Measurements from ENCODE around the gene ZNF729. TPM values are rescaled to one million over a fixed set of nuclear protein-coding genes. Genes with fewer than 3 reads are reported as not detected.
"Not testable (repeated sequence)": the region's sequence is repeated elsewhere in the genome, so short reads cannot be mapped to it uniquely, and the experiment has no call there.

ZNF729 gene
- not detected for total RNA-seq
- not detected for polyA plus RNA-seq

DNA sequence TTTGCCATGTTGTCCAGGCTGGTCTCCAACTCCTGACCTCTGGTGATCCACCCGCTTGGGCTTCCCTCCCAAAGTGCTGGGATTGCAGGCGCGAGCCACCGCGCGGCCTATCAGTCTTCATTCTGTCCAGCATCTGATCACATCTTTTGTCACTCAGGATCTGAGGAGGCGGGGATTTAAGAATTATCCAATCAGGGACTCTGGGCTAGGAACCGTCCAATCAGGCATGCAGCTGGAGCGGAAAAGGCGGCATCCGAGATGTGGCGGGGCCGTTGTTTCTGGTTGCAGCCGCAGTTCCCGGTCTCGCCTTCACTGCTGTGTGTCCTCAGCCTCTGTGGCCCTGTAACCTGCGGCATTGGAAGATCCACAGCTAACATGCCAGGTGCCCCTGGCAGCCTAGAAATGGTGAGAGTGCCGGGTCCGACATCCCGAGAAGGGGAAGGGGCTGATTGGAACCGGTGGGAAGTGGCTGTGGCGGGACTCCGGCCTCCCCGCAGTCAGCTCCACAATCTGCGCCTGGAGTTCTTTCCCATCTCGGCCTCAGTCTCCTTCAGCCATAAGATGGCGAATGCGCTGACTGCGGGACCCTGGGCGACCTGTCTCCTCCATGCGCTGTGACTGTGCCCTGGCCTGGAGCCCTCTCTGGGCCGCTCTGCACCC, at the start of gene ZNF729:
TSS of gene ZNF729 (plus strand) at position 291 of the 660 bp plus-strand sequence. CDS start at position 376, 85 bp downstream.
- ChIA-PET POLR2A (no interaction called here), CTCF (no interaction called here)
- peaks cover 4% of the 10 kb centered on the region in 2 donors for H3K27me3 Mint-ChIP-seq
- peaks cover 11 to 28% (median 22%) of the 10 kb centered on the region in 5 donors for H3K9me3 Mint-ChIP-seq
- H3K36me3 ChIP-seq (ENCODE audit: insufficient read depth, low read length), result no peaks in the 10 kb centered on the region
- no peak within 1 kb of the TSS for H3K27ac Mint-ChIP-seq
- no peaks in the 10 kb centered on the region for H3K4me1 ChIP-seq (ENCODE audit: insufficient read depth, low read length)
- DNase-seq, result no peak
- no peaks in the 10 kb centered on the region for H3K9me3 ChIP-seq (ENCODE audit: low read length)
- H3K27ac ChIP-seq (ENCODE audit: low read depth, low read length), result no peak within 1 kb of the TSS
- peak within 1 kb of the TSS in 1 of 7 donors; percentile 23 for H3K4me3 Mint-ChIP-seq
- H3K27me3 ChIP-seq (ENCODE audit: insufficient read depth, low read length, poor library complexity, severe bottlenecking), result no peaks in the 10 kb centered on the region
- H3K4me3 ChIP-seq (ENCODE audit: low read length), result no peak within 1 kb of the TSS
- H3K36me3 Mint-ChIP-seq, result no peaks in the 10 kb centered on the region
- no peaks in the 10 kb centered on the region for H3K4me1 Mint-ChIP-seq

DNA sequence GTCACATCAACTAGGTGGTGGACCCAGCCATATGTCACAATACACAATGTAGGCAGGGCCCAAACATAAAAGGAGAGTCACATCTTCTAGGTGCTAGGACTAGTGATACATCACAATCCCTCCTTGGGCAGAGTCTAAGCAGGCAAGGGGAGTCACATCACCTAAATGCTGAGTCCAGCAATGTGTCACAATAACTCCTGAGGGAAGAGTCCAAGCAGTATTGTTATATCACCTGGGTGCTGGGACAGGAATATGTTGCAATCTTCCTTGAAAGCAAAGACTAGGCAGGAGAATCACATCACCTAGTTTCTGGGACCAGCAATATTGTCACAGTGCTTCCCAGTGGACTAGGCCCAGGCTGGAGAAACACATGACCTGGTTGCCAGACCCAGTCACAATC, 29.4 kb upstream of the ZNF729 start:
- H3K27me3 Mint-ChIP-seq, result peaks cover 0 to 1% of the 10 kb centered on the region in 2 donors
- no peaks in the 10 kb centered on the region for H3K36me3 Mint-ChIP-seq
- no peak overlapping the region for H3K4me3 ChIP-seq (ENCODE audit: low read length)
- no peaks in the 10 kb centered on the region for H3K36me3 ChIP-seq (ENCODE audit: insufficient read depth, low read length)
- no peak overlapping the region for H3K4me3 Mint-ChIP-seq
- H3K4me1 ChIP-seq (ENCODE audit: insufficient read depth, low read length), result no peaks in the 10 kb centered on the region
- ChIA-PET CTCF (no interaction called here), POLR2A (no interaction called here)
- no peaks in the 10 kb centered on the region for H3K4me1 Mint-ChIP-seq
- no peak for DNase-seq
- H3K27me3 ChIP-seq (ENCODE audit: insufficient read depth, low read length, poor library complexity, severe bottlenecking), result no peaks in the 10 kb centered on the region
- peaks cover 3 to 13% (median 10%) of the 10 kb centered on the region in 5 donors for H3K9me3 Mint-ChIP-seq
- H3K27ac Mint-ChIP-seq, result no peak overlapping the region
- H3K9me3 ChIP-seq (ENCODE audit: low read length), result no peaks in the 10 kb centered on the region
- no peak overlapping the region for H3K27ac ChIP-seq (ENCODE audit: low read depth, low read length)

DNA sequence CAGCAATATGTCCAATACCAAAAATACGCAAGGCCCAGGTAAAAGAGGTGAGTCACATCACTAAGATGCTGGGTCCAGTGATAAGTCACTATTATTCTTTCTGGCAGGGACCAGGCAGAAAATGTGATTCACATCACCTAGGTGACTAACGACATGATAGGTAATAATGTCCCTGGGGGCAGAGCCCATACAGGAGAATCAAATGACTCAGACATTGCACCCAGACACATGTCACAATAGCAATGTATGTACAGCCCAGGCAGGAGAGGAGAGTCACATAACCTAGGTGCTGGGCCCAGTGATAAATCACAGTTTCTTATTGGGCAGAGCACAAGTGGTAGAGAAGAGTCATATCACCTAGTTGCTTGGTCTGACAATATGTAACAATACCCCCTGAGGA, 28.9 kb upstream of the ZNF729 start:
- no peaks in the 10 kb centered on the region for H3K27me3 Mint-ChIP-seq
- CTCF ChIA-PET, result no interaction called here
- Histone ChIP-seq H3K27me3 (ENCODE audit: insufficient read depth, low read length, poor library complexity, severe bottlenecking) (no peaks in the 10 kb centered on the region), H3K9me3 (ENCODE audit: low read length) (no peaks in the 10 kb centered on the region), H3K36me3 (ENCODE audit: insufficient read depth, low read length) (no peaks in the 10 kb centered on the region), H3K4me3 (ENCODE audit: low read length) (no peak overlapping the region), H3K4me1 (ENCODE audit: insufficient read depth, low read length) (no peaks in the 10 kb centered on the region), H3K27ac (ENCODE audit: low read depth, low read length) (no peak overlapping the region)
- POLR2A ChIA-PET, result no interaction called here
- H3K9me3 Mint-ChIP-seq, result peaks cover 3 to 12% (median 10%) of the 10 kb centered on the region in 5 donors
- no peaks in the 10 kb centered on the region for H3K4me1 Mint-ChIP-seq
- no peak overlapping the region for H3K4me3 Mint-ChIP-seq
- no peak overlapping the region for H3K27ac Mint-ChIP-seq
- DNase-seq, result no peak
- H3K36me3 Mint-ChIP-seq, result no peaks in the 10 kb centered on the region

DNA sequence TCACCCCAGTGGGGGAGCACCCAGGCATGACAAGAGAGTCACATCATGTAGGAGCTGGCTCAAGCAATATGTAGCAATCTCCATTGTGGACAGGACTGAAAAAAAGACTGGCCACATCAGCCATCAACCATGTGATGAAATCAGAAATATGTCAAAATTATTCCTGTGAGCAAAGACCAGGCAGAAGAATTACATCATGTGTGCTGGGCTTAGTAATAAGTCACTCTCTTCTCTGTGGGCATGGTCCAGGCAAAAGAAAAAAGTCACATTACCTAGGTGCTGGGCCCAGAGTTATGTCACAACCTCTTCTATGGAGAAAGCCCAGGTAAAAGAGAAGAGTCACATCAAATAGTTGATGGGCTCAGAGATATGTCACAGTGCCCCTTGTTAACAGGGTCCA, 28.3 kb upstream of the ZNF729 start:
- H3K9me3 ChIP-seq (ENCODE audit: low read length), result no peaks in the 10 kb centered on the region
- H3K27me3 ChIP-seq (ENCODE audit: insufficient read depth, low read length, poor library complexity, severe bottlenecking), result no peaks in the 10 kb centered on the region
- H3K4me3 Mint-ChIP-seq, result no peak overlapping the region
- peaks cover 3 to 12% (median 10%) of the 10 kb centered on the region in 5 donors for H3K9me3 Mint-ChIP-seq
- no peaks in the 10 kb centered on the region for H3K36me3 ChIP-seq (ENCODE audit: insufficient read depth, low read length)
- no peaks in the 10 kb centered on the region for H3K4me1 ChIP-seq (ENCODE audit: insufficient read depth, low read length)
- POLR2A ChIA-PET, result no interaction called here
- CTCF ChIA-PET, result no interaction called here
- no peak overlapping the region for H3K27ac Mint-ChIP-seq
- no peaks in the 10 kb centered on the region for H3K27me3 Mint-ChIP-seq
- no peak overlapping the region for H3K4me3 ChIP-seq (ENCODE audit: low read length)
- no peaks in the 10 kb centered on the region for H3K36me3 Mint-ChIP-seq
- H3K4me1 Mint-ChIP-seq, result no peaks in the 10 kb centered on the region
- no peak for DNase-seq
- no peak overlapping the region for H3K27ac ChIP-seq (ENCODE audit: low read depth, low read length)

DNA sequence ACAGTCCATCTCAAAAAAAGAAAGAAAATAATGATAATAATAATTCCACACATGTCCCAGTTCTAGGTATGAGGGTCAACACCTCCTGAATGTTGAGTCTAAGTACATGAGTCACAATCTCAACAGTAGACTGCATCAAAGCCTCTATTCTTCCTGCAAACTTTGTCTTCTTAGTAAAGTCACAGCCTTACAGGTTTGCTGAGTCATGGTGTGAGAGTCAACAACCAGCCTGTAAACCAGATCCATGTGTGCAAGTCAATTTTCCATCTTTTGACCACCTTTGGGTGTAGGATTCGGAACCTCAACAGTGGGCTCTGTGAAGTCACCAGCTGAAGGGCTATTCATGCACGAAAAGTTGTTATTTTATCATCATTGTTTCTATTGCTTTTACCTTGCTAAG, 25.7 kb upstream of the ZNF729 start:
- Mint-ChIP-seq H3K36me3 (no peaks in the 10 kb centered on the region), H3K4me1 (no peaks in the 10 kb centered on the region), H3K9me3 (peaks cover 3 to 15% (median 12%) of the 10 kb centered on the region in 5 donors), H3K27ac (no peak overlapping the region), H3K4me3 (no peak overlapping the region), H3K27me3 (no peaks in the 10 kb centered on the region)
- DNase-seq, result no peak
- no peaks in the 10 kb centered on the region for H3K36me3 ChIP-seq (ENCODE audit: insufficient read depth, low read length)
- no peaks in the 10 kb centered on the region for H3K9me3 ChIP-seq (ENCODE audit: low read length)
- no peak overlapping the region for H3K4me3 ChIP-seq (ENCODE audit: low read length)
- H3K27me3 ChIP-seq (ENCODE audit: insufficient read depth, low read length, poor library complexity, severe bottlenecking), result no peaks in the 10 kb centered on the region
- H3K4me1 ChIP-seq (ENCODE audit: insufficient read depth, low read length), result no peaks in the 10 kb centered on the region
- ChIA-PET CTCF (no interaction called here), POLR2A (no interaction called here)
- no peak overlapping the region for H3K27ac ChIP-seq (ENCODE audit: low read depth, low read length)

DNA sequence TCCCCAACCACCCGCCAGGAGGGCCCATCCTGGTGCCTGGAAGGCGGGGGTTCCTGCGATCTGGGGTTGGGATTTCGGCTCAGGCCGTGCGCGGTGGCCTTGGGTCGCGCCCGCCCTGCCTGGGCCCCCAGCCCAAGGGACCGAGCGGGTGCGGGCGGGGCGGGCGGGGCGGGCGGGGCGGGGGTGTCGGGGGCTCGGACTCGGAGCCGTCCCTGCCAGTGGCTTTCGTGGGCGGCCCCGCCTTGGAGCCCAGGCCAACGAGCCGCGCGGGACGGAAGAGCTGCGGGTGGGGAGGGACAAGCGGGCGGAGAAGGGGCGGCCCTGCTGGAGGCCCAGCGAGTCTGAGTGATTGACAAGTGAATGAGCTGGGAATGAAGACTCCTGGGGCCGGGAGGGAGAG, 24.6 kb upstream of the ZNF729 start:
- Histone ChIP-seq H3K27ac (ENCODE audit: low read depth, low read length) (no peak overlapping the region), H3K4me1 (ENCODE audit: insufficient read depth, low read length) (no peaks in the 10 kb centered on the region), H3K9me3 (ENCODE audit: low read length) (no peaks in the 10 kb centered on the region), H3K4me3 (ENCODE audit: low read length) (no peak overlapping the region), H3K27me3 (ENCODE audit: insufficient read depth, low read length, poor library complexity, severe bottlenecking) (no peaks in the 10 kb centered on the region), H3K36me3 (ENCODE audit: insufficient read depth, low read length) (no peaks in the 10 kb centered on the region)
- ChIA-PET POLR2A (no interaction called here), CTCF (no interaction called here)
- Mint-ChIP-seq H3K4me1 (no peaks in the 10 kb centered on the region), H3K9me3 (peaks cover 3 to 17% (median 12%) of the 10 kb centered on the region in 5 donors), H3K36me3 (no peaks in the 10 kb centered on the region), H3K27me3 (no peaks in the 10 kb centered on the region), H3K27ac (no peak overlapping the region), H3K4me3 (no peak overlapping the region)
- no peak for DNase-seq

DNA sequence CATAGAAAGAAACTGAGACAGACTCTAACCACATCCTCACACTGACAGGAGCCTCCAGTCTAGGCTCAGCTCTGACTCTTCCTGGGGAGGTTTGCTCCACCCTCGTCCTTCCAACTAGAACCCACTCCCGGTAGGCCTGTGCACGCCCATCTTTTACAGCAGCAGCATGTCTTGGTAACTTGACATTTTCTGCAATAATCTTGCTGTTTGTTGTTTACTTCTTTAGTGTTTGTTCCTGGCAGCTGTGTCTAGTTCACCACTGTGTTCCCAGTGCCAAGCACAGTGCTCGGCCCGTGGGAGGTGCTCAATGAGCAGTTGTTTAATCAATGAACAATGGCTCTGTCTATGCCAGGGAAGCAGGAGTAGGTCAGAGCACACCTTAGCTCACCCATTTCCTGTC, 23.1 kb upstream of the ZNF729 start:
- no peak for DNase-seq
- CTCF ChIA-PET, result no interaction called here
- no peak overlapping the region for H3K27ac Mint-ChIP-seq
- Histone ChIP-seq H3K4me3 (ENCODE audit: low read length) (no peak overlapping the region), H3K27ac (ENCODE audit: low read depth, low read length) (no peak overlapping the region), H3K27me3 (ENCODE audit: insufficient read depth, low read length, poor library complexity, severe bottlenecking) (no peaks in the 10 kb centered on the region), H3K36me3 (ENCODE audit: insufficient read depth, low read length) (no peaks in the 10 kb centered on the region), H3K4me1 (ENCODE audit: insufficient read depth, low read length) (no peaks in the 10 kb centered on the region), H3K9me3 (ENCODE audit: low read length) (no peaks in the 10 kb centered on the region)
- POLR2A ChIA-PET, result no interaction called here
- H3K4me3 Mint-ChIP-seq, result no peak overlapping the region
- H3K9me3 Mint-ChIP-seq, result peaks cover 3 to 21% (median 15%) of the 10 kb centered on the region in 5 donors
- H3K27me3 Mint-ChIP-seq, result no peaks in the 10 kb centered on the region
- H3K4me1 Mint-ChIP-seq, result no peaks in the 10 kb centered on the region
- no peaks in the 10 kb centered on the region for H3K36me3 Mint-ChIP-seq

DNA sequence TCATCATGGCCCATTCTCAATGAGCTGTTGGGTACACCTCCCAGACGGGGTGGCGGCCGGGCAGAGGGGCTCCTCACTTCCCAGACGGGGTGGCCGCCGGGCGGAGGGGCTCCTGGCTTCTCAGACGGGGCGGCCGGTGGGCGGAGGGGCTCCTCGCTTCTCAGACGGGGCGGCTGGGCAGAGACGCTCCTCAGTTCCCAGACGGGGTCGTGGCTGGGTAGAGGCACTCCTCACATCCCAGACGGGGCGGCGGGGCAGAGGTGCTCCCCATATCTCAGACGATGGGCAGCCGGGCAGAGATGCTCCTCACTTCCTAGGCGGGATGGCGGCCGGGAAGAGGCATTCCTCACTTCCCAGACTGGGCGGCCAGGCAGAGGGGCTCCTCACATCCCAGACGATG, 35.3 kb downstream of the ZNF729 start:
- H3K4me1 Mint-ChIP-seq, H3K36me3 Mint-ChIP-seq, POLR2A ChIA-PET: not testable (repeated sequence)

More for the DNA sequence above, 35.3 kb downstream of the ZNF729 start:
- H3K4me3 ChIP-seq (ENCODE audit: low read length); H3K27me3 ChIP-seq (ENCODE audit: insufficient read depth, low read length, poor library complexity, severe bottlenecking); H3K27ac Mint-ChIP-seq; H3K4me3 Mint-ChIP-seq; H3K9me3 ChIP-seq (ENCODE audit: low read length); H3K36me3 ChIP-seq (ENCODE audit: insufficient read depth, low read length); H3K4me1 ChIP-seq (ENCODE audit: insufficient read depth, low read length); H3K27me3 Mint-ChIP-seq; H3K27ac ChIP-seq (ENCODE audit: low read depth, low read length); DNase-seq; CTCF ChIA-PET: not testable (repeated sequence)
- peaks cover 8 to 33% (median 23%) of the 10 kb centered on the region in 5 donors for H3K9me3 Mint-ChIP-seq

Data from CD8-positive, alpha-beta memory T cell (primary cell).